ENCODE measurements around the gene SPTBN2.

DNA sequence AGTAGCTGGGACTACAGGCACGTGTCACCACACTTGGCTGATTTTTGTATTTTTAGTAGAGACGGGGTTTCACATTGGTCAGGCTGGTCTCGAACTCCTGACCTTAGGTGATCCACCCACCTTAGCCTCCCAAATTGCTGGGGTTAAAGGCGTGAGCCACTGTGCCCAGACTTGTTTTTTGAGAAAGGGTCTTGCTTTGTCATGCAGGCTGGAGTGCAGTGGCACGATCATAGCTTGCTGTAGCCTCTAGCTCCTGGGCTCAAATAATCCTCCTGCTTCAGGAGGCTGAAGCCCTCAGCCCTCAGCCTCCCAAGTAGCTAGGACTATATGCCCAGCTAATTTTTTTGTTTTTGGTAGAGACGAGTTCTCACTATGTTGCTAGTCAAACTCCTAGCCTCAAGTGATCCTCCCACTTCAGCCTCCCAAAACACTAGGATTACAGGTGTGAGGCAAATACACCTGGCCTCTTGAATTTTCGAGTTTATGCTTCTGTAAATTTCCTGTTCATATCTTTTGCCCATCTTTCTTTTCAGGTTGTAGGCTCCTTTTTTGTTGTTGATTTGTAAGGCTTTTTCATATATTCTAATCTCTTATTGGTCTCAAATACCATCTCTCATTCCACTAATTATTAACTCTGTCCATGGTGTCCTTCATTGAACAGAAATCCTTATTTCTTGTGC is 47.9 kb downstream of the SPTBN2 start:
- TF ChIP-seq, protein P1, sequence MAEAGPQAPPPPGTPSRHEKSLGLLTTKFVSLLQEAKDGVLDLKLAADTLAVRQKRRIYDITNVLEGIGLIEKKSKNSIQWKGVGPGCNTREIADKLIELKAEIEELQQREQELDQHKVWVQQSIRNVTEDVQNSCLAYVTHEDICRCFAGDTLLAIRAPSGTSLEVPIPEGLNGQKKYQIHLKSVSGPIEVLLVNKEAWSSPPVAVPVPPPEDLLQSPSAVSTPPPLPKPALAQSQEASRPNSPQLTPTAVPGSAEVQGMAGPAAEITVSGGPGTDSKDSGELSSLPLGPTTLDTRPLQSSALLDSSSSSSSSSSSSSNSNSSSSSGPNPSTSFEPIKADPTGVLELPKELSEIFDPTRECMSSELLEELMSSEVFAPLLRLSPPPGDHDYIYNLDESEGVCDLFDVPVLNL (CRISPR knock-in tag; IDR thresholded peaks at IDR 0.05; ENCODE audit: borderline replicate concordance, low read depth), result no peak
- no peak for TF ChIP-seq CBFB (CRISPR knock-in tag; IDR thresholded peaks at IDR 0.05; ENCODE audit: low read depth)
- TF ChIP-seq, protein P2, sequence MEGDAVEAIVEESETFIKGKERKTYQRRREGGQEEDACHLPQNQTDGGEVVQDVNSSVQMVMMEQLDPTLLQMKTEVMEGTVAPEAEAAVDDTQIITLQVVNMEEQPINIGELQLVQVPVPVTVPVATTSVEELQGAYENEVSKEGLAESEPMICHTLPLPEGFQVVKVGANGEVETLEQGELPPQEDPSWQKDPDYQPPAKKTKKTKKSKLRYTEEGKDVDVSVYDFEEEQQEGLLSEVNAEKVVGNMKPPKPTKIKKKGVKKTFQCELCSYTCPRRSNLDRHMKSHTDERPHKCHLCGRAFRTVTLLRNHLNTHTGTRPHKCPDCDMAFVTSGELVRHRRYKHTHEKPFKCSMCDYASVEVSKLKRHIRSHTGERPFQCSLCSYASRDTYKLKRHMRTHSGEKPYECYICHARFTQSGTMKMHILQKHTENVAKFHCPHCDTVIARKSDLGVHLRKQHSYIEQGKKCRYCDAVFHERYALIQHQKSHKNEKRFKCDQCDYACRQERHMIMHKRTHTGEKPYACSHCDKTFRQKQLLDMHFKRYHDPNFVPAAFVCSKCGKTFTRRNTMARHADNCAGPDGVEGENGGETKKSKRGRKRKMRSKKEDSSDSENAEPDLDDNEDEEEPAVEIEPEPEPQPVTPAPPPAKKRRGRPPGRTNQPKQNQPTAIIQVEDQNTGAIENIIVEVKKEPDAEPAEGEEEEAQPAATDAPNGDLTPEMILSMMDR (IDR thresholded peaks at IDR 0.05), result no peak

All from WTC11 (cell line).